ENCODE measurements around the gene DENND2C.

- TF ChIP-seq CTCF (IDR thresholded peaks at IDR 0.05 in 2 of 3, conservative IDR thresholded peaks at IDR 0.05 in 1 of 3; ENCODE audit: borderline replicate concordance in 1 of 3, insufficient read depth in 1 of 3, low read depth in 2 of 3, low read length in 2 of 3) (no peak), SRF (IDR thresholded peaks at IDR 0.05; ENCODE audit: low read depth) (no peak), EZH2phosphoT487 (IDR thresholded peaks at IDR 0.05; ENCODE audit: borderline replicate concordance) (no peak), POLR2AphosphoS5 (IDR thresholded peaks at IDR 0.05; ENCODE audit: low read depth, low read length) (no peak), ATF3 (IDR thresholded peaks at IDR 0.05) (no peak)
Measured at GRCh38 chr1:114535401-114535800, 134.4 kb downstream of the DENND2C start.
